Non-pigmented ciliary epithelial cell (primary cell): ENCODE data around the gene SLC23A1.

Experiments
- DNase-seq: peaks from one replicate; pipeline ENCODE4 v3.0.0-alpha.2; 2010; ENCODE audit warnings: low read depth

SLC23A1 gene

GRCh38 chr5:139407517-139407916 lies 24.4 kb upstream of the SLC23A1 start:
- DNase-seq = no peak

DNA sequence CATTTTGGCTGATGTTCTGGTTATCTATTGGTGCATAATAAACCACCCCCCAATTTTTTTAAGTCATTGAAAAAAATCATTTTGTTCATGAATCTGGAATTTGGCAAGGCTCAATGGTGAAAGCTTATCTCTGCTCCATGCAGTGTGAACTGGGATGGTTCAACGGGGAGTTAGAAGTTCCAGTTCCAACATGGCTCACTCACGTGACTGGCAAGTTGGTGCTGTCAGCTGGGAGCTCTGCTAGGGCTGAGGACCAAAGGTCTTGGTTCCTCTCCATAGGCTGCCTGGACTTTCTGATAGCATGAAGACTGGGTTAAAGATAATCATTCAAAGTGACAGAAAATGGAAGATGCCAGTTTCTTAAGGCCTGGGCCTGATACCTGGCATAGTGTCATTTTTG lies 23.9 kb upstream of the SLC23A1 start:
- no peak for DNase-seq

DNA sequence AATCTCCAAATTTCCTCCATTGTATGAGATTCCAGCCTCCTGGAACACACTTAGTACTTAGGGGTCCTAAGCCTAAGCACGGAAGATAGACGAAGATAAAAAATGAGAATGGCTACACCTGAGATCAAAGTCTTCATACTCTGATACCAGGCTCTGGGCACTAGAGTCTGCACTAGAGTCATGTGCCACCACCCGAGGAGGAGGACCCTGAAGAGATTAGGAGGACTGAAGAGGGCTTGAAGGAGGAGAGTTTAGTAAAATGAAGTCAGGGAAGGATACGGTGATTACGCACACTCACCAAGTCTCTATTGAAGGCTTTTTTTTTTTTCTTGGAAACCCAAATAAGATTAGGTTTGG lies 21.4 kb upstream of the SLC23A1 start:
- DNase-seq = no peak

GRCh38 chr5:139403787-139404483 lies 20.8 kb upstream of the SLC23A1 start, which contains the start of gene SPATA24:
Gene SPATA24, minus strand, starts transcription at chr5:139404089. Its CDS starts 29 bp downstream, at chr5:139404060.
- peak; percentile 83 for DNase-seq

DNA sequence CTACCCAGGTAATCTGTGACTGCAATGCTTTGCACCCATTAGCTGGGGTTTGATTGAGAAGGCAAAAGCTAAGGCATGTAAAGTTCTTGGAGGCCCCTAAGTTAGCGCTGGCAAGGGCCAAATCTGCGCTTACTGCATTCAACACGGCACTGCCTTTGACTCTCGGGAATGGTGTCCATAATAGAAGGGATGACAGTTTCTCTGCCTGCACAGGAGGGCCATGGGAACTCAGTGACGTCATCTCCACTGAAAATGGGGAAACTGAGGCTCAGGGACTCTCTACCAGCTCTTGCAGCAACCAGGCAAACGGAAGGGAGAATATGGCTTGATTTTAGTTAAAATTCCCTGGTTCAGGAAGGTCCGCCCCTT lies 20.3 kb upstream of the SLC23A1 start:
- no peak for DNase-seq

GRCh38 chr5:139402561-139403158 lies 19.6 kb upstream of the SLC23A1 start:
- no peak for DNase-seq

GRCh38 chr5:139401546-139401945 lies 18.4 kb upstream of the SLC23A1 start:
- no peak for DNase-seq

DNA sequence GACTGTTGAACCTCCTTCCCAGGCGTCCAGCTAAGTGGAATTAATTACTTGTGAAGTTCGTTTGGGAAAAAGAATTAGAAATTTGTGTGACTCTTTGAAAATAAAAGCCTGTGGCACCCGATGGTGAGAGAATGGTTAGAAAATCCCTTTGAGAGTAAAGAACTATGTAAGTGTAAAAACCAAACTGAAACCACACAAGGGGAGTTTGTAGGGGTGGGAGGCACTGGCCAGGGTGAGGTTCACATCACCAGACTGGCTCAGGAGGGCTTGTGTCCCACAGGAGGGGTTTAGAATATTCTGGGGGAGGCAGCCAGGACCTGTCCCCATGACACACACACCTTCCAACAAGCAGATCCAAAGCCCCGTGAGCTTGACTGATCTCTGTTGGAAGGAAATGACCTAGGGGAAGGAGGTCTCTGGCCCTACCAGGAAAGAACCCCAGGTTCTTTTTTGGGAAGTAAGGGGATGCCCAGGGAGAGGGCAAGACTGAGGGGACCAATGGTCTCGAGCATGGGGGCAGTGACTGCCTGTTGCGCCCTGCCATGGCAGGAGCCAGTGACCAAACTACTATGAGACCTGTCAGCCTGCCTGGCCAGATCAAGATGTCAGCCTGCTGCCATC lies 16.5 kb upstream of the SLC23A1 start:
- DNase-seq = no peak

- DNase-seq = no peak
Measured at GRCh38 chr5:139397921-139398320, 14.8 kb upstream of the SLC23A1 start.

DNA sequence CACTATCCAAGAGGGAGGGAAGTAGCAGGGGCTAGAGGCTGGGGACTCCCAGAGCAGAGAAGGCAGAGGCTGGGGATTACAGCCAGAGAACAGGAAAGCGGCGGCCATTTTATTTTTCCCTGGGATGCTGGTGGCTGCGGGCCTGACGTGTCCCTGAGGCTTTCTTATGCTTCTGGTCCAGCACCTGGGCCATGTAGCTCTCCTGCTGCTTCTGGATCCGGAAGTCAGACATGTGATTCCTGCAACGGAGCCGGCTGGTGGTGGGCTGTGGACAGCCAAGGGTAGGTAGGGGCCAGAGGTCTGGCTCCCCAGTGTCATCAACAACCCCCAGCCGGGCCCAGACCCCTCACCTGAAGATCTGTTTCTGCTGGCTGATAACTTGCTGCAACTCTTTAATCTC lies 13.6 kb upstream of the SLC23A1 start:
- no peak for DNase-seq

DNA sequence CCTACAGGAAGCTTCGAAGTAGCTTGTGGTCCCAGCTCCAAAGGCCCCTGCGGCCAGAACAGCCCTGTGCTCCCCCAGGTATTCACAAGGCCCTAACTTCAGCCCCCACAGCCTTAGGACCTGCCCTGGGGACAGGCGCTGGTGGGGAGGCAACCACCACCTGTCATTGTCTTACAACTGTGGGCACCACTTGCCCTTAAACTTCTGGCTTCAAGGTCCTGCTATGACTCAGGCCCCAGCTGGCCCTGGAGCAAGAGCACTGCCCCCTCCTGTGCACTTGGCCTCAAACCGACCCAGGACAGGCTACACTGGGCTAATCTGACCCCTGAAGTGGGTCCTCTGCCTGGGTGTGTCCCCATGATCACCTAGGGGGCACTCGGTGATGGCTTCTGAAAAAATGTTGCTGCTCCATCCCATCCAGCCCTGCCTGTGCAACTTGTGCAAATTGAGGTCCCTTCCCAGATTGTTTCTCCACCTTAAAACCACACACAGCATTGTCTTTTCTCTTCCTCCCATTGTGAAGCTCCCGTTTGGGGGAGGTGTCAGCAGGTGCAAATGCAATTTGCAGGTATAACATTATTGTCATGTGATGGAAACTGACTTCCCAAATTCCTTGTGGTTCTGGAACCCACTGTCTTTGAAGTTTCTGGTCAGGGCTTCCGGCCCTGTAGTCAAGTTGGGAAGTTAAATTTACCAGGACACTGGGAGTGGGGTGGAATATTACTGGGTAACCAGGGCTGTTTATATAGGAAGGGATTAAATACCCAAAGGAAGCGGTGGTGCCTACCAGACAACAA lies 12.9 kb upstream of the SLC23A1 start:
- no peak for DNase-seq

- no peak for DNase-seq
Measured at GRCh38 chr5:139394654-139395566, 11.8 kb upstream of the SLC23A1 start, which contains the start of gene PROB1. Gene PROB1, minus strand, starts transcription at chr5:139395104. Its CDS starts 23 bp downstream, at chr5:139395081.

- no peak for DNase-seq
Measured at GRCh38 chr5:139394123-139394653, 11.1 kb upstream of the SLC23A1 start.

- no peak for DNase-seq
Measured at GRCh38 chr5:139393497-139394122, 10.5 kb upstream of the SLC23A1 start.

DNA sequence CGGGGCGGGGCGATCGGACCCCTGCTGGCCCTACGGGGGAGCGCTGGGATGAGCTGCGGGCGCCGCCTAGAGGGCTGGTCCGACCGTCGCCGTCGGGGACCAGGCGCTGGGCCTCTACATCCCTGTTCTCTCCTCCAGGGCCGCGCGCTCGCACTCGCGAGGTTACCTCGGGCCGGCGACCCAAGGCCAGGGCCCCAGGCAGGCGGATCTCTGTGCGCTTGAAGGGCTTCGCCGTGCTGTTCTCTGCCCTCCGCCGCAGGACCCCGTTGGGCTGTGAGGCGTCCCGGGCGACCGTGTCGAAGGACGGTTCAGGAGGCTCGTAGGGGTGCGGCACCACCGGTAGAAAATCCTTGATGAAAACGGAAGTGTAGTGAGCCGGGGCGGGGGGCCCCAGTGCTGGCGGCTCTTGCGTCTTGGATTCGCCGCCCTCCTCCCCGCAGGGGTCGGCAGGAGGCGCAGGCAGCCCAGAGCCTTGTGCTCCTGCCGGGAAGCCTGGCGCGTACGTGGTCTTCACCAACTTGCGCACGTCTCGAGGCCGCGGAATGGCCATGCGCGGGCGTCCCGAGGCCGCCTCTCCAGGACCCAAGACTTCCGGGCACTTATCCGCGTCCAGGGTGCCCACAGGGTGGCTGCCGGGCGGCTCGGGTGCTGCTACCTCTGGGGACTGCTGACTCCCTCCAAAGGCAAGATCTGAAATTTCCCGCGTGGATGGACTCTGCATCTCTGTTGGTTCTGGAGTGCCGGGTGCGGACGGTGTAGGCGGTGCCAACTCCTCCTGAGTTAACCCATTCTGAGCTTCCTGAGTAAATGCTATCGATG lies 9.8 kb upstream of the SLC23A1 start:
- DNase-seq = no peak

- DNase-seq = no peak
Measured at GRCh38 chr5:139392324-139392677, 9.2 kb upstream of the SLC23A1 start.

DNA sequence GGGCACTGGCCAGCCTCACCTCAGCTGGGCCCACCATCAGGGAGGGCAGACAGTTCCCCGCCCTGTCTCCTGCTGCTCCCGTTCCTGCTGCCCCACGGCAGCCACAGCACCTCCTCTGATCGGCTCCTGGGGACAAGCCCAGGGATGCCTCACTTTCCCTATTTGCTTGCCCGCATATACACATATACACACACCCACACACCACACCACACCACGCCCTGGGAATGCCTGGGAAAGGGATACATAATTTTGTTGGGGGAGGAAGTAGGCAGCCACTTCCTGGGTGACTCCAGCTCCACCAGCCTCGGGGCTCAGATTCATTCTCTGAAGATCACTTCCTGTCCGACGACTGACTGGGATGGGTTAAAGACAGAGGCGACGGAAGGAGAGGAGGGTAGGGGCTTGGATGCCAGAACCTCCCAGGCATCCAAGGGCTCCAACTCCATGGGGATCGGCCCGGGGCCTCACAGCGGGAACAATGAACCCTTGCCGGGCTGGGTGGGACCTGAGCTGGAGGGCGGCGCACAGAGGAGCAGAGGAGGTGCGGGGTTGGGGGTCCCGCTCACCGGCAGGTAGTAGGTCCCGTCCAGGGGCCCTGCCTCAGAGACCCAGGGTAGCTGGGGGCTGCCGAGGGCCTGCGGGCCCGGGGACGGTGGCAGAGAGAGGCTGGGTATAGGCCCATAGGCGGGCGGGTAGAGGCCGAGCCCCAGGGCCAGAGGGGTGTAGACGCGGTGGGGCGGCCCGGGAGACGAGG lies 8.7 kb upstream of the SLC23A1 start:
- DNase-seq = no peak

DNA sequence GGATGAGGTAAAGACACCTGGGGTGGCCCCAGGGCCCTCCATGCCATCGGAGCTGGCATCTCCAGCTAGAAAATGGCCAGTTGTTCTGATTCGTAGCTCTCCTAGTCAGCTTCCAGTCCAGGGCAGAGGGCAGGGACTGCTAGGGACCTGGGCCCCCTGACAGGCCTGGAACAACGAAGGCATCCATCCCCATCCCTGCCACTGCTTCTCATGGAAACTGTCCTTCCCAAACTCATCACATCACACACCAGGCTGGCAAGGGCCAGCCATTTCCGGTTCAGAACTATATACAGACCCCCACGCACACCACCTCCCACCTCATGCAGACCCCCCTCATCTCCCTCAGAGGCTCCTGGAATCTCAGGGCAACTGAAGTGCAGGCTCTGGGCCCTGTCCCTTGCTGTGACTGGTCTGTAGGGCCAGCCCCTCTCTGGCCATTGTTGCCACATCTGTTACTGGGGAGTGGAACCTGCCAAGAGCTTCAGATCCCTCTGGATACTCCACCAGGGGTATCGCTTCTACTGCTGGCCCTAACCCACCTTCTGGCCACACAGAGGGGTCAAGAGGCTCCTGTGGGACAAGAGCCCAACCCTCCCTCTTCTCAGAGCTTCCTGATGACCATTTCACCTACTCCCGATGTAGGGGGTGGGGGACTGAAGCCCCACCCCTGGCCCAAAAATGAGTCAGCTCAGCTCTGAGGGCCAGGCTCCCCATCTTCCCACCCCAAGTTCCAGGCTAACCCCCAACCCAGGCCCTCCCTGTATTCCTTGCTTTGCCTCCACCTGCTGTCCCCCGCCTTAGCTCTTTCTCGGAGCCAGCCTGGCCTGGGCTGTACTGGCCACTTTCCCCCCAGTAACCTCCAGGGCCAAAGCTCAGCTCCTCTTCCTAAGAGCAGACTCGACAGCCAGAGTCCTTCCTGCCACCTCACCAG lies 7.8 kb upstream of the SLC23A1 start:
- DNase-seq = no peak
